GOT3 (cell line): Measurements from ENCODE around the gene ARIH2.
A peak's percentile ranks its signal among the peaks of the same experiment; 100 is the strongest.
"Not testable (repeated sequence)": the region's sequence is repeated elsewhere in the genome, so short reads cannot be mapped to it uniquely, and the experiment has no call there.

Experiments
- DNase-seq: peaks from one replicate; lab custom pipeline; 2025; ENCODE audit warnings: mixed read lengths; lab: John Stamatoyannopoulos, UW

ARIH2 gene

GRCh38 chr3:49004352-49005302, 86.0 kb downstream of the ARIH2 start:
- DNase-seq = no peak

- no peak for DNase-seq
Observed at GRCh38 chr3:49005303-49005680, 86.7 kb downstream of the ARIH2 start.

DNA sequence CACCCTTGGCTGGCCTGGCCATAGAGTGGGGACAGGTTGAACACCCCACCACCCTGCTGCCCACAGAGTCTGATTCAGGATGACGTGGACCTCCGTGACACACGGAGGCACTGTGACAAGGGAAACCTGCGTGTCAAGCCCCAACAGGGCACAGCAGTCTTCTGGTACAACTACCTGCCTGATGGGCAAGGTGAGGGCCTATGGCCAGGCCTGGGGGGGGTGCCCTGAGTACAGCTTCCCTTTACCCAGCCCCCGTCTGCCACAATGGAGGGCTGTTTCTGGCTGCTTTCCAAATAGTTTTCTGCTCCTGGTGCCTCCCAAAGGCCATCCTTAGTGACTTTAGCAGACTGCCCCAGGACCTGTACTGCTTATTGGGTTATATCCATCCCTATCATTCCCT, 87.4 kb downstream of the ARIH2 start:
- no peak for DNase-seq

GRCh38 chr3:49006408-49007067, 87.9 kb downstream of the ARIH2 start:
- no peak for DNase-seq

DNA sequence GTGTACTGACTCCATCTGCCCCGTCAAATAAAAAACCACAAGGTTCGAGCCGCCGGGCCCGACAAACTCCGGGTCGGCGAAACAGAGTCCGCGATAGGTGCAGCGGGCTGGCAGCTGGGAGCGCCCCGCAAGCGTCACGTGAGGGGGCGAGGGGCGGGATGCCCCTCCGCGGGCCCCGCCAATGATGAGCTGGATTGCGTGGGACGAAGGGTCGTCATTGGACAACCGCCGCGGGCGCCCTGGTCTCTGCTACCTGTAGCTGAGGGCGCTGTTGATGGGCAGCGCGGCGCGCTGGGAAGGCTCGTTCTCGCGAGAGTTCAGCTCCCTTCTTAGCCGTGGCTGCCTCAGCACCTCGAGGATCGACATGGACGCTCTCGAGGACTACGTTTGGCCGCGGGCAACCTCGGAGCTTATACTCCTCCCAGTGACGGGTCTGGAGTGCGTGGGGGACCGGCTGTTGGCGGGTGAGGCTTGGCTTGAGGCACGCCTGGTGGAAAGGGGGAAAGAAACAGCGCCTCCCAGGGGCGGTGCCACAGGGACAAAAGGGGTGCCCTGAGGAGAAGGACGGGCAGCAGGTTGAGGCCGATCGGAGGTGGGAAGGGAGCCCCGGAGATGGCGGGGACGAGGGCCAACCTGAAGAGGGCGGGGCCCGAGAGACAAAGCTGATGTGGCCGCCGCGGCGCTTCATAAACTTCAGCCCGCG, 88.6 kb downstream of the ARIH2 start, which contains the start of gene WDR6:
TSS of gene WDR6 (plus strand) at position 324 of the 703 bp plus-strand sequence. CDS start at position 365, 41 bp downstream.
- peak; percentile 87 for DNase-seq

GRCh38 chr3:49007771-49008528, 89.3 kb downstream of the ARIH2 start:
- peak; percentile 67 for DNase-seq

DNA sequence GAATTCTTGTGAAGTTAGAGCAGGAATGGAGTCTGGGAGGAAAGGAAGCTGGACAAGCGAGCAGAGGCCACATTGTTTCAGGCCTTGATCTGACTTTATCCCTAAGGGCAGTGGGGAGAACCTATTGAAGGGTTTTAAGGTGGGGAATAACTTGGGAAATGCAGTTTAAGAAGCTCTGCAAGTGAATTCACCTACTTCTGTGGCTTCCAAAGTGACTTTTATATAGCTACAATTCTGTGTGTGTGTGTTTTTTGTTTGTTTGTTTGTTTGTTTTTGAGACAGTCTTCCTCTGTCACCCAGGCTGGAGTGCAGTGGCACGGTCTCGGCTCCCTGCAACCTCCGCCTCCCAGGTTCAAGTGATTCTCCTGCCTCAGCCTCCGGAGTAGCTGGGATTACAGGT, 90.0 kb downstream of the ARIH2 start:
- DNase-seq = not testable (repeated sequence)

DNA sequence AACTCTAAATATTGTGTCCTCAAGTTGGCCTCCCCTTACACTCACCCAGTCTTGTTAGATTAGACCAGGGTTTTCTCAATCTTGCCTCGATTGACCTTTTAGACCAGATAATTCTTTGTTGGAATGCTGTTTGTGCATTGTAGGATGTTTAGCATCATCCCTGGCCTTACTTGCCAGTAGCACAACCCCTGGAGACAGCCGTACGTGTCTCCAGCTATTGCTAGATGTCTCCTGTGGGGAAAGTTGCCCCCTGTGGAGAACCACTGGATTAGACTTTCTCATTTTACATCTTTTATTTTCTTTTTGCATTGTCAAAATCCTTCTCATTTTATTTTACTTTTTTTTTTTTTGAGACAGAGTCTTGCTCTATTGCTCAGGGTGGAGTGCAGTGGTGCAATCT, 90.8 kb downstream of the ARIH2 start:
- no peak for DNase-seq

DNA sequence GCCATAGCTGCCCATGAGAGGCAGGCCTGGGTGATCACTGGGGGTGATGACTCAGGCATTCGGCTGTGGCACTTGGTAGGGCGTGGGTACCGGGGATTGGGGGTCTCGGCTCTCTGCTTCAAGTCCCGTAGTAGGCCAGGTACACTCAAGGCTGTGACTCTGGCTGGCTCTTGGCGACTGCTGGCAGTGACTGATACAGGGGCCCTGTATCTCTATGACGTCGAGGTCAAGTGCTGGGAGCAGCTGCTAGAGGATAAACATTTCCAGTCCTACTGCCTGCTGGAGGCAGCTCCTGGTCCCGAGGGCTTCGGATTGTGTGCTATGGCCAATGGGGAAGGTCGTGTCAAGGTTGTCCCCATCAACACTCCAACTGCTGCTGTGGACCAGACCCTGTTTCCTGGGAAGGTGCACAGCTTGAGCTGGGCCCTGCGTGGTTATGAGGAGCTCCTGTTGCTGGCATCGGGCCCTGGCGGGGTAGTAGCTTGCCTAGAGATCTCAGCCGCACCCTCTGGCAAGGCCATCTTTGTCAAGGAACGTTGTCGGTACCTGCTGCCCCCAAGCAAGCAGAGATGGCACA, 93.9 kb downstream of the ARIH2 start:
- no peak for DNase-seq

DNA sequence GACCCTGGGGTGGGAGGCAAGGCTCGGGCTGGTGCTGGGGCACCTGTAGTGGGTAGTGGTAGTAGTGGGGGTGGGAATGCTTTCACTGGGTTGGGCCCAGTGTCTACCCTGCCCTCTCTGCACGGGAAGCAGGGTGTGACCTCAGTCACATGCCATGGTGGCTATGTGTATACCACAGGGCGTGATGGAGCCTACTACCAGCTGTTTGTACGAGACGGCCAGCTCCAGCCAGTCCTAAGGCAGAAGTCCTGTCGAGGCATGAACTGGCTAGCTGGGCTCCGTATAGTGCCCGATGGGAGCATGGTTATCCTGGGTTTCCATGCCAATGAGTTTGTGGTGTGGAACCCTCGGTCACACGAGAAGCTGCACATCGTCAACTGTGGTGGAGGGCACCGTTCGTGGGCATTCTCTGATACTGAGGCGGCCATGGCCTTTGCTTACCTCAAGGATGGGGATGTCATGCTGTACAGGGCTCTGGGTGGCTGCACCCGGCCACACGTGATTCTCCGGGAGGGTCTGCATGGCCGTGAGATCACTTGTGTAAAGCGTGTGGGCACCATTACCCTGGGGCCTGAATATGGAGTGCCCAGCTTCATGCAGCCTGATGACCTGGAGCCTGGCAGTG, 94.6 kb downstream of the ARIH2 start:
- DNase-seq = no peak

- no peak for DNase-seq
Observed at GRCh38 chr3:49013738-49014660, 95.4 kb downstream of the ARIH2 start.

- DNase-seq = no peak
Observed at GRCh38 chr3:49015072-49015471, 96.4 kb downstream of the ARIH2 start.

GRCh38 chr3:49015765-49016164, 97.1 kb downstream of the ARIH2 start:
- DNase-seq = no peak

DNA sequence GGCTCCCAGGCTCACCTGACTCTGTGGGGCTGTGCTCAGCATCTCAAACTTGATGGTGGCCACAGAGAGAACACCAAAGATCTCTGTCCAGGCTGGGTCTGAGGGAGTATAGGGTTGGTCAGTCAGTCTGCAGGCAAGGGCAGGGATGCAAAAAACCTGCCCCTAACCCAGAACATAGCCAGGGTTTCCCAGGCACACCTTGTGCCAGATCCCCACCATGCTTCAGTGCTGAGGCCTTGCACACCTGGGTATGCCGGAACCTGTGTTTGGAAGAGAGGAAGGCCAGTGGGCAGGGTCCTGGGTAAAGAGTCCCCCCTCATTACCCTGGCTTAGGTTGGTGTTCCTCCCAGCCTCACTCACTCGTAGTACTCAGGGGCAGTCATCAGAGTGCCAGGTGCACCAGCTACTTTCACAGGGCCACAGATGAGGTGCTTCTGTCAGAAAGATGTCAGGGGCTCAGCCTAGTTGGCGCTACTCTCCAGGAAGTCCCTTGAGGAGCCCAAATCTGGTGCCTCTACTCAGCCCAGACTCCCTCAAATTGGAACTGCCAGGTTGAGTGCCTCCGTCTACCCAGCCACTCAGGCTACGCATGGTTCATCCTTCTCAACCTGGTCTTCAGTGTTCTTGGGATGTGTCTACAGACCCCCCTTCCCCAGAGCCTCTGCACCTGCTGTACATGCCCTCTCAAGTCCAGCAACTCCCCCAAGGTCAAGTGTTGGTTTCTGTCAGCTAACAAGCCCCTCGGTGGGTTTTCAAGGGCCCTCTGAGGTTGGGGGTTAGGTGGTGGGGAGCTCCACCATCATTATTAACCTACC, 98.0 kb downstream of the ARIH2 start:
- no peak for DNase-seq

DNA sequence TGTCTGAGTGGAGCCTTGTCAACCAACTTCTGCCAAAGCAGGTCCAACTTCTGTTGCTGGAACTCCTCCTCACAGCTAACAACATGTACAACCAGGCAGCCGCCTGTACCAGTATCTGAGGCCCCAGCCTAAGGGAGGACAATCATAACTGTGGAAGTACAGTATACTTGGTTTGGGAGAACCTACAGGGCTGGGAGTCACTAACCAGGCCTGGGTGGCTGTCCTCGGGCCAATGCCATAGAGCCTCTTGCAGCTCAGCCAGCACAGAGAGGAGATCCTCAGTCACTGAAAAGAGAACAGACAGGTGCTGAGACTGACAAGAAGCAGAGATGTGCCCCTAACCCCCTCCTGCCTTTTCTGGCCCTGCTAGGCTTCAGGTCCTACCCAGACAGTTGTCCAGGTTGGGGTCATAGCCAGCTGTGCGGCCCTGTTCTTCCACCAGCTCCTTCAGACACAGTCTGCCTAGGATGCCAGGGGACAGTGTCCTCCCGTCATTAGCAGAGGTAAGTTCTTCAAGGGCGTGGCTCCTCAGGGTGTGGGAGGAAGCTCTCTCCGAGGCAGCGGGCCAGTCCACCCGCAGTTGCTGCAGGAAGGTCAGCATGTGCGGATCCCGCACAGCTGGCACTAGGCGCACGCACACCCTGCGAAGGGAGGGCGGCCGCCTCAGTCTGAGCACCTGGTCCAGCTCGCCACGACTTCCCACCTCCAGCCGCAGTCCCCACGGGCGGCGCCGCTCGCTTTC, 98.8 kb downstream of the ARIH2 start:
- no peak for DNase-seq

DNA sequence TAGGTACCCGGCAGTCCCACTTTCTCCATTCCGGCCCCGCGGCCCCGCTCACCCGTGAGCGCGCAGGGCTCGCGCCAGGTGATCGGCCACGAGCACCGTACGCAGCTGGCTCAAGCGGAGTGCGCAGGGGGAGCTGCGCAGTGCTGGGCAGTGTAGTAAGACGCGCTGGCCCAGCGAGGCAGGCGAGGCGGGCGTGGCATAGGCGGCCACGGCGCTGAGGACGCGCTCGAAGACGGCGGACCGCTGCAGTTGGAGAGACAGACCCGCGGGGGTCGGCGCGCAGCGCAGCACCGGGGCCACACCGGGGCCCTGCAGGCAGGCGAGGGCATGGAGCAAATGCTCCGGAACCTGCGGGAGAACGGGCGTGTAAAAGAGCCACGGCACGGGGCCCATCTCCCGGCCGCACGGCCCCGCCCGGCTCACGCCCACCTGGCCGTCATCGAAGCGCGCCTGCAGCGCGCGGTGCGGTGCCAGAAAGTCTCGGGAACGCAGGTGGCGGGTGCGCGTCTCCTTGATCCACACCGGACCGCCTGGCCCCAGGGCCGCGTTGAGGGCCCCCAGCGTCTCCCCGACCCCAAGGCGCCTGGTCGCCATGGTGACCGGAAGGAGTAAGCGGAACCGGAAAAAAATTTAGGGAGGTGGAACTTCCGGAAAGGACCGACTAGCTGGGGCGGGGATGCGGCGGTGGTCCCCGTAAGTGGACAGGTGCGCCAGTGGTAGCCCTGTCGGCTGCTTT, 99.5 kb downstream of the ARIH2 start, which contains the start of gene DALRD3:
TSS of gene DALRD3 (minus strand) at position 610 of the 736 bp plus-strand sequence. CDS start at position 594, 16 bp downstream.
- peak; percentile 79 for DNase-seq

DNA sequence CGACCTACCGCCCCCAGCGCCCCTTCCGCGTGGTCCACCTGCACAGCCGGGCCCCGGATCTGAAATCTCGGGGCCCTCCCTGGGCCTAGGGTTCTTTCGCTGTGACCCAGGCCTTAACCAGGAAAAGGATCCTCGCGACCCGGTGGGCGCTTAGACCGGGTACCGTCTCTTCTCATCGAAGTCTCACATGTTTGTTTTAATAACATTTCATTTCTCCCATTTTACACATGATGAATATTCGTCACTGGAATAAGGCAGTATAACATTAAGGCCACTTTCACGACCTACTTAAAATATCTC, 100.0 kb downstream of the ARIH2 start:
- DNase-seq = no peak

DNA sequence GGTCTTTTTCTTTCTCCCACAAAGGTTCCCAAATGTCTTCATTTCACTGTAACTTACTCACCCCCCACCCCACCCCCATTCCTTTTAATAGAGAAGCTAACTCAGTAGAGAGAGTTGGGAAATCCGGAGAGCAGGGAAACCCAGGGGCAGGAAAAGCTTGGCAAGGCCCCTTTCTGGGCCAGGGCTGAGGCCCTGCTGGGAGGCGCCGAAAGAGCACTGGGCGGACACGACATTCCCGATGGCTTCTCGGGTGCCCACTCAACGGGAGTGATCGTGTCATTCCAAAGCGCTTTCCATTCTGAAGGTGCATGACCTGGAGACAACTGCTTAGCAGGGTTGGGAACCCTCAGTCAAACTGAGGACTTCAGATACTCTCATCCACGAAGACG, 101.3 kb downstream of the ARIH2 start:
- DNase-seq = no peak
